ENCODE data around the gene CUX1. TPM values are rescaled to one million over a fixed set of nuclear protein-coding genes. Genes with fewer than 3 reads are reported as not detected.

Gene CUX1
- total and polyA plus RNA-seq, 10 of the 15 experiments (the other 5 are each of a cell fraction or from before 2014, with no cell fraction given), result 6.1 to 48.6 (median 25.9) TPM

GRCh38 chr7:102214477-102215072 lies 397.1 kb downstream of the CUX1 start:
- ChIA-PET CTCF (interaction anchor here (0.6 kb wide), 1 partner anchor 363 kb away, joined by 4 read pairs; no protein-coding TSS in a partner anchor), POLR2A (interaction anchor here (0.6 kb wide), 1 partner anchor 327 kb away, joined by 5 read pairs; no protein-coding TSS in a partner anchor), SMC1A (ENCODE audit: uncharacterized antibody, unreplicated experiment) (interaction anchor here (1.0 kb wide), 1 partner anchor 21 kb away, joined by 3 read pairs; no protein-coding TSS in a partner anchor), RAD21 (ENCODE audit: unreplicated experiment) (no interaction called here)
- no peak overlapping the region for H2AFZ ChIP-seq (ENCODE audit: control insufficient read depth, low read depth, low read length)
- H3K9ac ChIP-seq (ENCODE audit: control insufficient read depth, insufficient read depth, low read length), result no peak overlapping the region
- no peak overlapping the region for H3K4me3 ChIP-seq
- ATAC-seq (no peak), FAIRE-seq (no peak), DNase-seq (ENCODE audit: low read depth, low spot score) (no peak)
- no TSS peak for BruUV-seq (replicated peaks)
- no peak for TF ChIP-seq EZH2 (IDR thresholded peaks at IDR 0.05; ENCODE audit: borderline replicate concordance, control insufficient read depth, low read depth, low read length)
- no peak for TF ChIP-seq RELB (IDR thresholded peaks at IDR 0.05; ENCODE audit: low read depth)
- no peak for TF ChIP-seq POLR2AphosphoS2 (IDR thresholded peaks at IDR 0.05; ENCODE audit: low read depth, low read length)
- TF ChIP-seq ESRRA (IDR thresholded peaks at IDR 0.05; ENCODE audit: low read length), result no peak
- TF ChIP-seq SRF (IDR thresholded peaks at IDR 0.05; ENCODE audit: low read depth in 2 of 2, low read length in 2 of 2), result no peak
- no peak for TF ChIP-seq ATF2 (IDR thresholded peaks at IDR 0.05; ENCODE audit: low read length)
- no peak for TF ChIP-seq RBBP5 (conservative IDR thresholded peaks at IDR 0.05)
- TF ChIP-seq MAX (IDR thresholded peaks at IDR 0.05; ENCODE audit: low read depth, low read length), result no peak
- TF ChIP-seq SMARCA5 (IDR thresholded peaks at IDR 0.05), result no peak
- H3K79me2 ChIP-seq (ENCODE audit: control insufficient read depth, insufficient read depth, low read length), result no peaks in the 10 kb centered on the region
- H4K20me1 ChIP-seq (ENCODE audit: control insufficient read depth, insufficient read depth), result no peaks in the 10 kb centered on the region
- WGBS (ENCODE audit: insufficient coverage, insufficient replicate concordance, low lambda C conversion rate, missing lambda C conversion rate), result 87% methylated on average over 15 of the region's 15 CpGs
- in situ Hi-C loops (cut with MboI), result loop anchor here (5.0 kb wide), 1 partner anchor 382 kb away; no protein-coding TSS in a partner anchor
- H3K9me3 ChIP-seq (replicated peaks; ENCODE audit: control insufficient read depth, insufficient read depth, low read length), result no peaks in the 10 kb centered on the region
- H3K4me2 ChIP-seq (ENCODE audit: control insufficient read depth, insufficient read depth), result no peak overlapping the region
- no peaks in the 10 kb centered on the region for H3K27me3 ChIP-seq (replicated peaks in 1 of 2; ENCODE audit: control insufficient read depth in 2 of 2, insufficient read depth in 2 of 2, low read length in 1 of 2)
- peaks cover 3 to 9% of the 10 kb centered on the region in 2 experiments; a peak in 3 of 4 replicates for H3K36me3 ChIP-seq (ENCODE audit: control insufficient read depth in 2 of 2, insufficient read depth in 2 of 2, low read length in 1 of 2)
- intact Hi-C loops (cut with micrococcal nuclease; ENCODE audit: unreplicated experiment), result no loop called here
- H3K4me1 ChIP-seq (ENCODE audit: control insufficient read depth, insufficient read depth, low read length), result peaks cover 18% of the 10 kb centered on the region
- H3K27ac ChIP-seq (ENCODE audit: control insufficient read depth, insufficient read depth), result no peak overlapping the region
